ENCODE measurements around the gene FFAR1.

FFAR1 gene

GRCh38 chr19:35307931-35308330, 39.8 kb upstream of the FFAR1 start:
- no peak overlapping the region for H3K27ac ChIP-seq (ENCODE audit: low read length)
- no peaks in the 10 kb centered on the region for H3K4me1 ChIP-seq (ENCODE audit: control insufficient read depth in 1 of 2, insufficient read depth in 2 of 2, low read length in 2 of 2)
- H3K27me3 ChIP-seq (ENCODE audit: low read depth, low read length): no peaks in the 10 kb centered on the region
- H3K4me3 ChIP-seq (ENCODE audit: low read depth in 1 of 2, low read length in 2 of 2): no peak overlapping the region
- no peaks in the 10 kb centered on the region for H3K36me3 ChIP-seq (ENCODE audit: control insufficient read depth in 1 of 2, insufficient read depth in 2 of 2, low read length in 2 of 2)
- H3K9me3 ChIP-seq (ENCODE audit: control insufficient read depth in 1 of 2, low read length in 2 of 2): no peaks in the 10 kb centered on the region

DNA sequence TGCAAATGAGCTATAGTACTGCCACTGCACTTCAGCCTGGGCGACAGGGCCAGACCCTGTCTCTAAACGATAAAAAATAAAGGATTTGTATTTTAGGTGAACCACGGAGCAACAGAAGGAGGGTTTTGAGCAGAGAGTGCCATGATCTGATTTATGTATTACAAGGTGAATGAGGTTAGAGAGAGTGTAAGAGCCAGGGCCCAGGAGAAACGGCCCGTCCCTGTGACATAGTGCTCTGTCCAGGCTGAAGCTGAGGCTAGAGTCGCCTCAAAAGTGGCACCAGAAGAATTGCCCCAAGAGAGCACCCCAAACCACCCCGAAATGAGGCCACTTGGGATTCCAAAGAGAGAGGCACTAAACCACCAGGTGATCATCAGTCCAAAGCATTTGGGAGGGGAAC, 38.8 kb upstream of the FFAR1 start:
- no peaks in the 10 kb centered on the region for H3K9me3 ChIP-seq (ENCODE audit: control insufficient read depth in 1 of 2, low read length in 2 of 2)
- no peak overlapping the region for H3K4me3 ChIP-seq (ENCODE audit: low read depth in 1 of 2, low read length in 2 of 2)
- no peaks in the 10 kb centered on the region for H3K36me3 ChIP-seq (ENCODE audit: control insufficient read depth in 1 of 2, insufficient read depth in 2 of 2, low read length in 2 of 2)
- no peaks in the 10 kb centered on the region for H3K4me1 ChIP-seq (ENCODE audit: control insufficient read depth in 1 of 2, insufficient read depth in 2 of 2, low read length in 2 of 2)
- no peak overlapping the region for H3K27ac ChIP-seq (ENCODE audit: low read length)
- no peaks in the 10 kb centered on the region for H3K27me3 ChIP-seq (ENCODE audit: low read depth, low read length)

GRCh38 chr19:35309481-35310279, 38.0 kb upstream of the FFAR1 start:
- no peak overlapping the region for H3K27ac ChIP-seq (ENCODE audit: low read length)
- no peaks in the 10 kb centered on the region for H3K36me3 ChIP-seq (ENCODE audit: control insufficient read depth in 1 of 2, insufficient read depth in 2 of 2, low read length in 2 of 2)
- H3K4me1 ChIP-seq (ENCODE audit: control insufficient read depth in 1 of 2, insufficient read depth in 2 of 2, low read length in 2 of 2): no peaks in the 10 kb centered on the region
- no peak overlapping the region for H3K4me3 ChIP-seq (ENCODE audit: low read depth in 1 of 2, low read length in 2 of 2)
- no peaks in the 10 kb centered on the region for H3K27me3 ChIP-seq (ENCODE audit: low read depth, low read length)
- no peaks in the 10 kb centered on the region for H3K9me3 ChIP-seq (ENCODE audit: control insufficient read depth in 1 of 2, low read length in 2 of 2)

GRCh38 chr19:35310331-35310730, 37.4 kb upstream of the FFAR1 start:
- no peak overlapping the region for H3K27ac ChIP-seq (ENCODE audit: low read length)
- H3K4me3 ChIP-seq (ENCODE audit: low read depth in 1 of 2, low read length in 2 of 2): no peak overlapping the region
- no peaks in the 10 kb centered on the region for H3K9me3 ChIP-seq (ENCODE audit: control insufficient read depth in 1 of 2, low read length in 2 of 2)
- H3K27me3 ChIP-seq (ENCODE audit: low read depth, low read length): no peaks in the 10 kb centered on the region
- H3K36me3 ChIP-seq (ENCODE audit: control insufficient read depth in 1 of 2, insufficient read depth in 2 of 2, low read length in 2 of 2): no peaks in the 10 kb centered on the region
- no peaks in the 10 kb centered on the region for H3K4me1 ChIP-seq (ENCODE audit: control insufficient read depth in 1 of 2, insufficient read depth in 2 of 2, low read length in 2 of 2)

DNA sequence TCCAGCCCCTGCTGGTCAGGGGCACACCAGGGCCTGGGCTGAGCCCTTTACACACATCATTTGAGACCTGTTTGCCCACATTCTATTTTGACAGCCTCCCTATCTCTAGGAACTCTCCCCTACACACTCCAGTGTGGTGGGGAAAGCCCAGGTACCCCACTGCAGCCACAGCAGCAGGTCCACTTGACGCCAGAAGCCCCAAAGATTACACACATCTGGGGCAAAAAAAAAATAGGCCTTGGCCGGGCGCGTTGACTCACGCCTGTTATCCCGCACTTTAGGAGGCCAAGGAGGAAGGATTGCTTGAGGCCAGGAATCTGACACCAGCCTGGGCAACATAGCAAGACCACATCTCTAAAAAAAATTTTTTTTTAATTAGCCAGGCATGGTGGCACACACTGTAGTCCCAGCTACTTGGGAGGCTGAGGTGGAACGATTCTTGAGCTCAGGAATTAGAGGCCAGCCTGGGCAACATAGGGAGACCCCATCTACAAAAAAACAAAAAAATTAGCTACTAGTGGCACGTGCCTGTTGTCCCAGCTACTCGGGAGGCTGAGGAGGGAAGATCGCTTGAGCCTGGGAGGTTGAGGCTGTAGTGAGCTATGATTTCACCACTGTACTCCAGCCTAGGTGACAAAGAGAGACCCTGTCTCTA, 36.8 kb upstream of the FFAR1 start:
- Histone ChIP-seq H3K27me3 (ENCODE audit: low read depth, low read length) (no peaks in the 10 kb centered on the region), H3K27ac (ENCODE audit: low read length) (no peak overlapping the region)

DNA sequence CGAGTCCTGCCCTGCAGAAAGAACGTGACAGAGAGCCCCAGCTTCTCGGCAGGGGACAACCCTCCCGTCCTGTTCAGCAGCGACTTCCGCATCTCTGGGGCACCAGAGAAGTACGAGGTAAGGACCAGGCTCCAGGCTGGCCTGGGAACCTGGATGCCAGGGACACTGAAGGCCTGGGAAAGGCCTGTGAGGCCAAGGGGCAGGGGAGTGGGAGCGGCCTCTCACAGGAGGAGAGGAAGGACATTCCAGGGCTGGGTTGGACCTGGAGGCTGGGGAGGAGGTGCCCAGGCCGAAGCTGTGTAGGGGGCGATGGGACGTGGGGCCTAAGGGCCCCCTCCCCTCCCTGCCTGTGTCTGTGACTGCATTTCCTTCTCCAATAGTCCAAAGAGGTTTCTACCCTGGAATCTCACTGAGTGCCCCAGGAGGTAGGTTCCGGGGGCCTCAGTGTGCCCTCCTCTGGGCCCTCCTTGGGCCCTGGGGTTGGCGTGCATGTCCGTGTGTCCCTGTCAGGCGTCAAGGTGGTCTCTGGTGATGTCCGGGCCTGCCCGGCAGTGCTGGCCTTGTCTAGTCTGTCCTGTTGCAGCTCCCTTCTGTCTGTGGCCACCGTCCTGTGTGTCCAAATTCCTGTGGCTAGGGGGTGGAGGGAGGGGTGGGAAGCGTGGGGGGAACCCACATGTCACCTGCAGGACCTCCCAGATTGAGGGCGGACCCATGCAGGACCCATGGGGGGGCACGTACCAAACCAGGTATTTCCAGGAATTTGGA, 35.6 kb upstream of the FFAR1 start:
- no peaks in the 10 kb centered on the region for H3K36me3 ChIP-seq (ENCODE audit: control insufficient read depth in 1 of 2, insufficient read depth in 2 of 2, low read length in 2 of 2)

More for the DNA sequence above, 36.8 kb upstream of the FFAR1 start:
- no peaks in the 10 kb centered on the region for H3K36me3 ChIP-seq (ENCODE audit: control insufficient read depth in 1 of 2, insufficient read depth in 2 of 2, low read length in 2 of 2)
- H3K4me3 ChIP-seq (ENCODE audit: low read depth in 1 of 2, low read length in 2 of 2): no peak overlapping the region
- no peaks in the 10 kb centered on the region for H3K9me3 ChIP-seq (ENCODE audit: control insufficient read depth in 1 of 2, low read length in 2 of 2)
- no peaks in the 10 kb centered on the region for H3K4me1 ChIP-seq (ENCODE audit: control insufficient read depth in 1 of 2, insufficient read depth in 2 of 2, low read length in 2 of 2)

DNA sequence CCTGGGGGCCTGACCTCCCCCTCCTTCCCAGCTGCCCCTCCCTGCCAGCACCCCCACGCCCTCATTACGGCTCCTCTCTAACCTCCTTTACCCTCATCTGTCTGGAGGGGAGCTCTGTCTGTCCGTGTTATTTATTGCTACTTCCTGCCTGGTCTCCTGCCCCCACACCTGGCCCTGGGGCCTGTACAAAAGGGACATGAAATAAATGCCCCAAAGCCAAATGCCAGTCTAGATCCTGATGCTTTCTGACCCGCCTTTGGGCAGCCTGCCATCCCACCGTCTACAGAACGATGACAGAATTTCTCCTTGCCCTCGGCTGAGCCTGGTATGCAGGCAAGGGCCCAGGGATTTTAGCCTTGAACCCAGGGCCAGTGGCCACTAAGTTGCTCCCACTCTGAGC, 34.1 kb upstream of the FFAR1 start:
- no peaks in the 10 kb centered on the region for H3K4me1 ChIP-seq (ENCODE audit: control insufficient read depth in 1 of 2, insufficient read depth in 2 of 2, low read length in 2 of 2)

More for the DNA sequence above, 35.6 kb upstream of the FFAR1 start:
- no peaks in the 10 kb centered on the region for H3K27me3 ChIP-seq (ENCODE audit: low read depth, low read length)
- no peak overlapping the region for H3K4me3 ChIP-seq (ENCODE audit: low read depth in 1 of 2, low read length in 2 of 2)
- H3K9me3 ChIP-seq (ENCODE audit: control insufficient read depth in 1 of 2, low read length in 2 of 2): no peaks in the 10 kb centered on the region
- H3K27ac ChIP-seq (ENCODE audit: low read length): no peak overlapping the region
- no peaks in the 10 kb centered on the region for H3K4me1 ChIP-seq (ENCODE audit: control insufficient read depth in 1 of 2, insufficient read depth in 2 of 2, low read length in 2 of 2)

GRCh38 chr19:35314031-35314430, 33.7 kb upstream of the FFAR1 start:
- H3K9me3 ChIP-seq (ENCODE audit: control insufficient read depth in 1 of 2, low read length in 2 of 2): no peaks in the 10 kb centered on the region
- no peaks in the 10 kb centered on the region for H3K4me1 ChIP-seq (ENCODE audit: control insufficient read depth in 1 of 2, insufficient read depth in 2 of 2, low read length in 2 of 2)
- H3K4me3 ChIP-seq (ENCODE audit: low read depth in 1 of 2, low read length in 2 of 2): no peak overlapping the region
- H3K36me3 ChIP-seq (ENCODE audit: control insufficient read depth in 1 of 2, insufficient read depth in 2 of 2, low read length in 2 of 2): no peaks in the 10 kb centered on the region
- H3K27ac ChIP-seq (ENCODE audit: low read length): no peak overlapping the region
- no peaks in the 10 kb centered on the region for H3K27me3 ChIP-seq (ENCODE audit: low read depth, low read length)

More for the DNA sequence above, 34.1 kb upstream of the FFAR1 start:
- H3K27ac ChIP-seq (ENCODE audit: low read length): no peak overlapping the region
- no peaks in the 10 kb centered on the region for H3K9me3 ChIP-seq (ENCODE audit: control insufficient read depth in 1 of 2, low read length in 2 of 2)
- no peaks in the 10 kb centered on the region for H3K27me3 ChIP-seq (ENCODE audit: low read depth, low read length)
- no peak overlapping the region for H3K4me3 ChIP-seq (ENCODE audit: low read depth in 1 of 2, low read length in 2 of 2)
- no peaks in the 10 kb centered on the region for H3K36me3 ChIP-seq (ENCODE audit: control insufficient read depth in 1 of 2, insufficient read depth in 2 of 2, low read length in 2 of 2)

- Histone ChIP-seq H3K27ac (ENCODE audit: low read length) (no peak overlapping the region), H3K27me3 (ENCODE audit: low read depth, low read length) (no peaks in the 10 kb centered on the region), H3K4me1 (ENCODE audit: control insufficient read depth in 1 of 2, insufficient read depth in 2 of 2, low read length in 2 of 2) (no peaks in the 10 kb centered on the region)
These were observed 32.7 kb upstream of the FFAR1 start for GRCh38 chr19:35314858-35315470.

DNA sequence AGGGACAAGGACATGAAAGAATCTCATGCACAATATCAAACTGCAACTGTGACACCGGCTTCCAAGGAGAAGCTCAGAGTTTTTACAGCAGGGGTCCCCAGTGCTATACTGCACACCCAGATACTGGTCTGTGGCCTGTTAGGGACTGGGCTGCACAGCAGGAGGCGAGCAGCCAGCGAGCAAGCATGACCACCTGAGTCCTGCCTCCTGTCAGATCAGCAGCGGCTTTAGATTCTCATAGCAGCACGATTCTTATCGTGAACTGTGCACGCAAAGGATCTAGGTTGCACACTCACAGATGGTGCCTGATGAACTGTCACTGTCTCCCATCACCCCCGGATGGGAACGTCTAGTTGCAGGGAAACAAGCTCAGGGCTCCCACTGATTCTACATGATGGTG, 31.8 kb upstream of the FFAR1 start:
- no peaks in the 10 kb centered on the region for H3K9me3 ChIP-seq (ENCODE audit: control insufficient read depth in 1 of 2, low read length in 2 of 2)
- H3K27ac ChIP-seq (ENCODE audit: low read length): no peak overlapping the region
- no peaks in the 10 kb centered on the region for H3K27me3 ChIP-seq (ENCODE audit: low read depth, low read length)
- no peaks in the 10 kb centered on the region for H3K4me1 ChIP-seq (ENCODE audit: control insufficient read depth in 1 of 2, insufficient read depth in 2 of 2, low read length in 2 of 2)
- H3K4me3 ChIP-seq (ENCODE audit: low read depth in 1 of 2, low read length in 2 of 2): no peak overlapping the region
- no peaks in the 10 kb centered on the region for H3K36me3 ChIP-seq (ENCODE audit: control insufficient read depth in 1 of 2, insufficient read depth in 2 of 2, low read length in 2 of 2)

More at GRCh38 chr19:35314858-35315470, 32.7 kb upstream of the FFAR1 start:
- no peak overlapping the region for H3K4me3 ChIP-seq (ENCODE audit: low read depth in 1 of 2, low read length in 2 of 2)
- H3K36me3 ChIP-seq (ENCODE audit: control insufficient read depth in 1 of 2, insufficient read depth in 2 of 2, low read length in 2 of 2): no peaks in the 10 kb centered on the region
- H3K9me3 ChIP-seq (ENCODE audit: control insufficient read depth in 1 of 2, low read length in 2 of 2): no peaks in the 10 kb centered on the region

GRCh38 chr19:35316560-35316959, 31.1 kb upstream of the FFAR1 start:
- H3K36me3 ChIP-seq (ENCODE audit: control insufficient read depth in 1 of 2, insufficient read depth in 2 of 2, low read length in 2 of 2): no peaks in the 10 kb centered on the region
- H3K27me3 ChIP-seq (ENCODE audit: low read depth, low read length): no peaks in the 10 kb centered on the region
- H3K4me3 ChIP-seq (ENCODE audit: low read depth in 1 of 2, low read length in 2 of 2): no peak overlapping the region
- no peak overlapping the region for H3K27ac ChIP-seq (ENCODE audit: low read length)
- H3K9me3 ChIP-seq (ENCODE audit: control insufficient read depth in 1 of 2, low read length in 2 of 2): no peaks in the 10 kb centered on the region
- no peaks in the 10 kb centered on the region for H3K4me1 ChIP-seq (ENCODE audit: control insufficient read depth in 1 of 2, insufficient read depth in 2 of 2, low read length in 2 of 2)

Data from muscle layer of duodenum (tissue), 2 donors.